D721Med (cell line): ENCODE measurements around the gene CNPY1.

Experiments
- DNase-seq: peaks from one replicate; pipeline ENCODE4 v3.0.0; 2011; ENCODE audit warnings: low spot score; ENCODE audit not compliant: insufficient read length
- FAIRE-seq: peaks from 2 replicates; lab custom pipeline; 2011; peaks lifted over from hg19 to GRCh38; lab: Jason Lieb, UNC
- CTCF ChIP-seq: IDR thresholded peaks from 2 replicates; pipeline ENCODE4 v1.5.1; 2012; ENCODE audit warnings: mild to moderate bottlenecking, control low read depth; ENCODE audit not compliant: insufficient read depth; ENCODE audit errors: missing control alignments

The CNPY1 gene

GRCh38 chr7:155507576-155507975, 38.8 kb downstream of the CNPY1 start:
- TF ChIP-seq CTCF, result no peak
- DNase-seq, result no peak
- no peak for FAIRE-seq

GRCh38 chr7:155506854-155507337, 39.5 kb downstream of the CNPY1 start:
- FAIRE-seq (no peak), DNase-seq (no peak)
- no peak for TF ChIP-seq CTCF

- DNase-seq (no peak), FAIRE-seq (no peak)
- TF ChIP-seq CTCF, result no peak
These were observed 41.0 kb downstream of the CNPY1 start for GRCh38 chr7:155505422-155505793.

GRCh38 chr7:155497149-155497901, 49.0 kb downstream of the CNPY1 start:
- DNase-seq, result no peak

GRCh38 chr7:155496267-155497005, 49.9 kb downstream of the CNPY1 start:
- no peak for TF ChIP-seq CTCF
- no peak for DNase-seq
- FAIRE-seq, result no peak

More at GRCh38 chr7:155497149-155497901, 49.0 kb downstream of the CNPY1 start:
- FAIRE-seq, result no peak
- TF ChIP-seq CTCF, result no peak

GRCh38 chr7:155495440-155496248, 50.7 kb downstream of the CNPY1 start:
- no peak for TF ChIP-seq CTCF
- FAIRE-seq (no peak), DNase-seq (no peak)
